ENCODE results near the gene ICOS. TPM values are rescaled to one million over a fixed set of nuclear protein-coding genes. Genes with fewer than 3 reads are reported as not detected.

ICOS gene
- total RNA-seq, 4 donors from 2014 or later: 0.17 to 0.49 (median 0.19) TPM; not detected in 1

DNA sequence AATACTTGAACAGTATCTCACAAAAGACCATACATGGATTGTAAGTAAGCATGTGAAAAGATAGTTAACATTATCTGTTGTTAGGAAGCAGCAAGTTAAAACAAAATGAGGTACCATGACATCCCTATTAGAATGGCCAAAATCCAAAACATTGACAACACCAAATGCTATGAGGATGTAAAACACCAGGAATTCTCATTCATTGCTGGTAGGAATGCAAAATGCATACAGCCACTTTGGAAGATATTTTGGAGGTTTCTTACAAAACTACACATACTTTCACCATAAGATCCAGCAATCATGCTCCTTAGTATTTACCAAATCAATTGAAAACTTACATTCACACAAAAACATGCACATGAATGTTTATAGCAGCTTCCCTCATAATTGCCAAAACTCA, 30.9 kb upstream of the ICOS start:
- TF ChIP-seq, protein P1, sequence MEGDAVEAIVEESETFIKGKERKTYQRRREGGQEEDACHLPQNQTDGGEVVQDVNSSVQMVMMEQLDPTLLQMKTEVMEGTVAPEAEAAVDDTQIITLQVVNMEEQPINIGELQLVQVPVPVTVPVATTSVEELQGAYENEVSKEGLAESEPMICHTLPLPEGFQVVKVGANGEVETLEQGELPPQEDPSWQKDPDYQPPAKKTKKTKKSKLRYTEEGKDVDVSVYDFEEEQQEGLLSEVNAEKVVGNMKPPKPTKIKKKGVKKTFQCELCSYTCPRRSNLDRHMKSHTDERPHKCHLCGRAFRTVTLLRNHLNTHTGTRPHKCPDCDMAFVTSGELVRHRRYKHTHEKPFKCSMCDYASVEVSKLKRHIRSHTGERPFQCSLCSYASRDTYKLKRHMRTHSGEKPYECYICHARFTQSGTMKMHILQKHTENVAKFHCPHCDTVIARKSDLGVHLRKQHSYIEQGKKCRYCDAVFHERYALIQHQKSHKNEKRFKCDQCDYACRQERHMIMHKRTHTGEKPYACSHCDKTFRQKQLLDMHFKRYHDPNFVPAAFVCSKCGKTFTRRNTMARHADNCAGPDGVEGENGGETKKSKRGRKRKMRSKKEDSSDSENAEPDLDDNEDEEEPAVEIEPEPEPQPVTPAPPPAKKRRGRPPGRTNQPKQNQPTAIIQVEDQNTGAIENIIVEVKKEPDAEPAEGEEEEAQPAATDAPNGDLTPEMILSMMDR (IDR thresholded peaks at IDR 0.05; ENCODE audit: low read depth): no peak

DNA sequence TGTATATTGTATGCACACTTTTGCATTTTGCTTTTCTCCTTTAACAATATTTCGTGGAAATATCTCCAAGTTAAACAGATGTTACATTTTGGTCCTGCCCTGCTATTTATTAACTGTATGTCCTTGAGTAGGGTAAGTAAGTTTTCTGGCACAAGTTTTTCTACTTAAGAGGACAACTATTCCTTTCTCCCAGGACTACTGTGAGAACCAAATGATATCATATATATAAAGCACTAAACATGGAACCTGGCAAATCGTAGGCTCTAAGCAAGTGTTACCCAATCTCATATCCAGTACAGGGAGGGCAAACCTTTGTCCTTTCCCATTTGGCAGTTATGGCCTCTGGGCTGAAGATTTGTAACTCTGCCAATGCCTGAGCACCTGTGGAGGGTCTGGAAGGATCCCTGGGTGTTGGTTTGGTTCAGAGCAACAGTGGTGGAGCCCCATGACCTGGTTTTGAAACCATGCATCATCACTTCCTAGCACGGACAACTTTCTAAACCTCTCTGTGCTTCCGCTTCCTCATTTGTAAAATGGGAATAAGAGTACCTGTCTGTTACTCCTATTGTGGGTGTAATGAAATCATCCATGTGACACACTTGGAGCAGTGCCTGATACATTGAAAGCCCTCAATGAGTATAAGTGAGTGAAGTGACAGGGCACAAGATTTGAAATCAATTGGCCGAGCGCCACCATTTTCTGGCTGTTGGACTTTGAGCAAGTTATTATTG, 28.3 kb upstream of the ICOS start:
- TF ChIP-seq, protein P1 (IDR thresholded peaks at IDR 0.05; ENCODE audit: low read depth): no peak

DNA sequence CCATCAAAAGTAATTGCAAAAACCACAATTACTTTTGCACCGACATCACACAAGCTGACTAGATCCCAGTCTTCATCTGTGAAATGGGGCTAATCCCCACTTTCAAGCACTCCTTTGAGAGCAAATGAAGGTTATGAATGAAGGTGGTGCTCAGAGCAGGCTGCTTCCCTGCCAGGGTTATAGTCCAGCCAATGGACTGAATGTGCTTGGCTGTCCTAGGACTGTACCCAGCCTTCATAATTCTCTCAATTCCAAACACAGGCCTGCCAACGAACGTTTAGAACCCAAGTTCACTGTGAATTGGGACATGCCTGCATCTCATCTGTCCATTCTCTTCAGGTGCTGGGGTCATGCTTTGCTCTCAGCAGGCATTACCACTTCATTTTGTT, 27.8 kb upstream of the ICOS start:
- TF ChIP-seq, protein P1 (IDR thresholded peaks at IDR 0.05; ENCODE audit: low read depth): no peak

DNA sequence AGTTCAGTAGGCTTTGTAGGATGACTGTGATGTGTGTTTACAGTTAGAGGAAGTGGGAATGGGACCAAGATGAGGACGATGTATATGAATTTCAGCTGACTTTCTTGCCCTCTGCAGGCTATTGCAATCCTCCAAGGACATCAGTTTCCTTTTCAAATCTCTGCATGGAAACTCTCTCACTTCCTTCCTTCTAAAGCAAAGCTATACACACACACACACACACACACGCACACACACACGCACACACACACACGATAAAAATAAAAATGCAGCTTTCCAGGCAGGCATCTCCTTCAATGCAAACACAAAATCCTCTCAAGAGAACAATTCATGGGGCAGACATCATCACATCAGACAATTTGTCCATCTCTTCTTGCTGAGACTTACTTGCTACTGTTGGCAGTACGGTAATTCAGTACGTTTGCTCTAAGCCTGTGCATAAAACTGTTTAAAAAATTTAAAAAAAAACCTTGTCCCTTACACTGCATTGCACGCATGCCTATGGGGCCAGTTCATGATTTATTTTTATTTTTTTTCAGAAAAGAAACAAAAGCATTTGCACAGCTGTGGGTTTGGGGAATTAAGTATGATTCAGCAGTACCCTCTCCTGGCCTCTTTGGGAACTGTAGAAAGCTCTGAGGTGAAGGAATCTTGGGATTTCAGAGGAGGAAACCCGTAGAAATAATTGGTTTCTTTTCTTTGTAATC, 27.1 kb upstream of the ICOS start:
- TF ChIP-seq, protein P1 (IDR thresholded peaks at IDR 0.05; ENCODE audit: low read depth): no peak

DNA sequence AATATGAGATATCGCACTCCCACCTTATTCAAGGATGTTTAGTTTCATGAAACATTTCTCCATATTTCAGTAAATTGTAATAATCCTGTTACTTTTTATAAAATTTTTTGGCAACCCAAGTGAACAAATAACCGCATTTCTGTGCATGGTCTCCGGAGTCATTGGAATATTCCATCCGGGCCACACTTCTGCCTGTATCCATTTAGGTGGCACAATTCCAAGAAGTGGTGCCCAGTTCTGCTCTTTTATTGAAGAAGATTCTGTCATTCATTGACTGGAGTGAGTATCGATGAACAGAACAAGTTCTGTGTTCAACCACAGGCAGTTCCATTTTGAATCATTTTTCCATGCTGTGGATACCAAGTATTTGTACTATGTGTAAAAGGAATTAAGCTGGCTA, 26.6 kb upstream of the ICOS start:
- TF ChIP-seq, protein P1 (IDR thresholded peaks at IDR 0.05; ENCODE audit: low read depth): no peak

DNA sequence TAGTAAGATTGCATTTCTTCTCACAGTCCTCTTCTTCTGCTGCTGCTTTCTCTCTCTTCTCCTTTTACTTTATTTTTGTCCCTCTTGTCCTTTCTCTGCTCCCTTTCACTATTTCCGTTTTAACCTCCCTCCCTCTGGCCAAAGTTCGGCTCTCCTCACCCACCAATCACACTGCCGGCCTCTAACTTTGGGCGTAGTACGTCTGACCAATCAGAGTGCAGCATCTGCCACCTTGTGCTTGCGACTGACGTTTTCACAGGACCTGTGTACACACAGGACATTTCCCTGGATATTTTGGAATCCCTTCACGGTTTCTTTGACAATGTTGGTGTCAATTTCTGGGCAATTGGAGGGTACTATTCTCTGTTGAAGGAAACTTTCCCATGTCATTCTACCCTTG, 22.6 kb upstream of the ICOS start:
- TF ChIP-seq, protein P1 (IDR thresholded peaks at IDR 0.05; ENCODE audit: low read depth): no peak

DNA sequence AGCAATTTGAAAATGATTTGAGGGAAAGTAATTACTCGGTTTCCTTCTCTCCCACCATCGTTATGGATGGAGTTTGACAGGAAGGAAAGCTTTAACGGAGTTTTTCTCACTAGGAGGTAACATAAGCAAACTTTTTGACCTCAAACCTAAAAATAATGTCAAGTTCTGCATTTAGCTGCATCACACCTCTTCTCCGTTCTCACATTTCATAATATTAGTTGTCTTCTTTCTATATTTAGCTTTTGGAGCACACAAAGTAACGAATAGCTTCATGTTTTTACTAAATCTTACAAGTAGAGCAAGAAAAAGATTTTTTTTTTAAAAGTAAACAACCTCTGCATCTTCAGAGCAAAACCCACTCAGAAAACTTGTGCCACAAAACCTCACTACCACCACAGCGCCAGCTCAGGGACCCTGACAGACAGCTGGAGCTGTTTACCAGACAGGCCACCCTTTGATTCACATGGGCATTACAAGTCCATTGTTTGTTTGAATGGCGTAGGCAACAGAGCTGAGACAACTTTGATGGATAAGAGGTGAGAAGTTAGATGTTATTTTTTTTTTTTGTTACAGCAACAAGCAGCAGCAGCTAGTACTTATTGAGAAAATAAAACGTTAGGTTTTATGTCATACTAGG, 21.9 kb upstream of the ICOS start:
- TF ChIP-seq, protein P1 (IDR thresholded peaks at IDR 0.05; ENCODE audit: low read depth): no peak
